NCI-H2227 treated with DMSO at 0.1 percent for 48 hours (cell line): ENCODE measurements around the gene AGGF1.
A peak's percentile ranks its signal among the peaks of the same experiment; 100 is the strongest.
"Not testable (repeated sequence)": the region's sequence is repeated elsewhere in the genome, so short reads cannot be mapped to it uniquely, and the experiment has no call there.

ENCODE experiments used
- DNase-seq: peaks from one replicate; lab custom pipeline; 2025; lab: John Stamatoyannopoulos, UW

AGGF1 gene

GRCh38 chr5:77087484-77088261 lies 57.5 kb downstream of the AGGF1 start:
- DNase-seq: peak; percentile 37

- DNase-seq: no peak
Observed at GRCh38 chr5:77095189-77095588, 65.0 kb downstream of the AGGF1 start.

DNA sequence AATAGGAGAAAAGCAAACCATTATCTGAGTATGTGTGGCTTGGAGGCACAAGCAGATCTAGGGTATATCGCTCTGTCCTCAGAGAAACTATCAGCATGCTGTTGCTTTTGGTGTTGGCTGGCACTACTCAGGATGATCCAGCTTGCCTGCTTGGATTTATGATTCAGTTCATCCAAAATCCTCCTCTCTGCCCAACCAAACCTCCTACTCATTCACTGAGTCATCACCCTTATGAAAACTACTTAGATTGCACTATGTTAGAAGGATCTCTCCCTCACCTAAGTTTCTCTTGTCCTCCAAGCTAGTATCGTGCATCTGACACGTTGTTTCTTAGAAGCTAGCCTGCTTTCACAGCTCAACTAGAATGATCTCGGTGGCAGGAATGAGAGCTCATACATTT lies 71.1 kb downstream of the AGGF1 start:
- DNase-seq: no peak

- no peak for DNase-seq
Observed at GRCh38 chr5:77102549-77102948, 72.3 kb downstream of the AGGF1 start.

DNA sequence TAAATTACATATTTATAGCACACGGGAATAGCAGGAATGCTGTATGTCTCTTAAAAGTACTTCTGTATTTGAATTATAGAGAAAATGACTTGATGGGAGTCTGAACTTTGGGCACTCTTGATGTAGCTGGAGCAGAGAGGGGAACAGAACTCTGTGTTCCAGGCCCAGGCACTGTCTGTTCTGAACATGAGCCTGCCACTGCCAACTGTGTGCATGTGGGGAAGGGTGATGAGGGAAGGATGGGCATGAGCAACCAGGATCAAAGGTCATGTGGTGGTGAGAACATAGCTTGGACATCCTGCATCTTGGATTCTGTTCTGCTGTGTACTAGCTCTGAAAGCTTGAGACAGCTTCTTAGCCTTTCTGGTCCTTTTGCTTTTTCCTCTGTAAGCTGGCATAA lies 73.3 kb downstream of the AGGF1 start:
- no peak for DNase-seq

DNA sequence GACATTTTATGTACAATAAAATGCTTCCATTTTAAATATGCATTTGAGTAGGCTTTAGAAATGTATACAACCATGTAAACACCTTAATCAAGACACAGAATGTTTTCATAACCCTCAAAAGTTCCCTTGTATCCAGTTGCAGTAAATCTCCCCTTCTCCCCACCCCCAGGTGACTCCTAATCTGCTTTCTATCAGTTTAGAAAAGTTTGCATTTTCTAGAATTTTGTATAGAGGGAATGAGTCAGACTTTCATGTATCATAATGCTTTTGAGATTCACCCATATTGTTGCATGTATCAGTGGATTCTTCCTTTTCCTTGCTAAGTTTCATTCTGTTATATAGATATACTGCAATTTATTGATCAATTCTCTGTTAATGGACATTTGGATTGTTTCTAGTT lies 74.6 kb downstream of the AGGF1 start:
- DNase-seq: no peak

GRCh38 chr5:77107035-77107434 lies 76.8 kb downstream of the AGGF1 start:
- DNase-seq: not testable (repeated sequence)
